H1 (cell line): ENCODE data around the gene OR11H7. TPM values are rescaled to one million over a fixed set of nuclear protein-coding genes. Genes with fewer than 3 reads are reported as not detected.

Experiments
- CTCF ChIA-PET: fragments of 300-600 bp; sonication (Branson Sonifier 250); formaldehyde crosslinking; loops from one replicate; lab custom pipeline; 2021; ENCODE audit not compliant: partially characterized antibody; lab: Charles Lee
- POLR2A ChIA-PET: fragments of 300-600 bp; sonication (Branson Sonifier 250); formaldehyde crosslinking; loops from one replicate; lab custom pipeline; 2021; ENCODE audit warnings: inconsistent platforms; ENCODE audit not compliant: partially characterized antibody; lab: Charles Lee
- DNase-seq, 2 experiments: peaks; one replicate each; pipeline versions ENCODE4 v3.0.0 to v3.0.0-alpha.2; 2010 to 2022; ENCODE audit warnings: low spot score in 2 of 2, low read depth in 1 of 2, mixed read lengths in 1 of 2
- FAIRE-seq: peaks from 2 replicates; lab custom pipeline; 2011; peaks lifted over from hg19 to GRCh38; lab: Jason Lieb, UNC
- H2AFZ ChIP-seq: 2 replicates; pipeline ENCODE4 v1.8.1; 2012; ENCODE audit warnings: low read length, inconsistent platforms
- H2AK5ac ChIP-seq: 2 replicates; pipeline ENCODE4 v1.6.1; 2013; ENCODE audit warnings: low read depth, low read length
- H2BK120ac ChIP-seq: replicated peaks from 2 replicates; pipeline ENCODE3; 2013; ENCODE audit warnings: low read depth, low read length, inconsistent platforms
- H2BK12ac ChIP-seq: 2 replicates; pipeline ENCODE4 v1.6.1; 2013; ENCODE audit warnings: low read depth, low read length
- H2BK15ac ChIP-seq: 2 replicates; pipeline ENCODE4 v1.6.1; 2013; ENCODE audit warnings: low read length
- H2BK20ac ChIP-seq: 2 replicates; pipeline ENCODE4 v1.6.1; 2013; ENCODE audit warnings: low read length
- H2BK5ac ChIP-seq: 2 replicates; pipeline ENCODE4 v1.6.1; 2013; ENCODE audit warnings: low read depth, low read length
- H3K14ac ChIP-seq: 2 replicates; pipeline ENCODE4 v1.6.1; 2013; ENCODE audit warnings: inconsistent platforms; ENCODE audit not compliant: insufficient read length
- H3K18ac ChIP-seq: 2 replicates; pipeline ENCODE4 v1.6.1; 2013; ENCODE audit warnings: low read length; ENCODE audit errors: extremely low read depth
- H3K23ac ChIP-seq: 2 replicates; pipeline ENCODE4 v1.6.1; 2013; ENCODE audit warnings: inconsistent platforms; ENCODE audit not compliant: insufficient read length
- H3K23me2 ChIP-seq: 2 replicates; pipeline ENCODE4 v1.6.1; 2013; ENCODE audit warnings: low read depth, low read length
- H3K27ac ChIP-seq: 2 replicates; pipeline ENCODE4 v1.6.1; 2011; ENCODE audit warnings: low read depth, low read length, inconsistent platforms
- H3K27me3 ChIP-seq, 4 experiments: replicated peaks in 1 of 4; 1 replicate in 1 of 4; 2 replicates in 3 of 4; pipeline versions ENCODE4 v1.6.1 to v1.8.1; 2011 to 2013; ENCODE audit warnings: low read length in 3 of 4, mild to moderate bottlenecking in 3 of 4, inconsistent platforms in 2 of 4, mixed read lengths in 2 of 4, moderate library complexity in 1 of 4; ENCODE audit not compliant: control insufficient read depth in 3 of 4, insufficient read depth in 3 of 4; ENCODE audit errors: extremely low read depth in 1 of 4
- H3K36me3 ChIP-seq, 4 experiments: 2 replicates each; pipeline versions ENCODE4 v1.6.1 to v1.8.1; 2011 to 2013; ENCODE audit warnings: mild to moderate bottlenecking in 4 of 4, low read length in 3 of 4, moderate library complexity in 2 of 4, control low read depth in 1 of 4, inconsistent platforms in 1 of 4; ENCODE audit not compliant: insufficient read depth in 4 of 4, control insufficient read depth in 2 of 4
- H3K4ac ChIP-seq: replicated peaks from 2 replicates; pipeline ENCODE3; 2013; ENCODE audit warnings: low read length, low read depth, mixed read lengths, inconsistent platforms; ENCODE audit not compliant: insufficient read length
- H3K4me1 ChIP-seq, 4 experiments: replicated peaks in 1 of 4; 1 replicate in 1 of 4; 2 replicates in 3 of 4; pipeline versions ENCODE4 v1.6.1 to v1.8.1; 2011 to 2013; ENCODE audit warnings: low read length in 3 of 4, inconsistent platforms in 2 of 4, mixed read lengths in 1 of 4; ENCODE audit not compliant: insufficient read depth in 4 of 4, control insufficient read depth in 3 of 4
- H3K4me2 ChIP-seq, 2 experiments: 2 replicates each; pipeline versions ENCODE4 v1.6.1 to v1.8.1; 2011 to 2013; ENCODE audit warnings: low read depth in 2 of 2, low read length in 2 of 2, control low read depth in 1 of 2, inconsistent platforms in 1 of 2, mild to moderate bottlenecking in 1 of 2; ENCODE audit not compliant: insufficient read depth in 1 of 2
- H3K4me3 ChIP-seq, 4 experiments: fragments of 200-600, 300-600 bp in 1 of 4; sonication (generic), shearing (Covaris generic), sonication (Bioruptor Twin) in 1 of 4; 2 replicates each; pipeline versions ENCODE4 v1.5.1 to v1.8.1; 2011 to 2016; ENCODE audit warnings: low read length in 4 of 4, low read depth in 3 of 4, control low read depth in 2 of 4, inconsistent platforms in 2 of 4, mild to moderate bottlenecking in 2 of 4, mixed read lengths in 1 of 4, moderate library complexity in 1 of 4; ENCODE audit not compliant: insufficient read depth in 2 of 4; ENCODE audit errors: extremely low read depth in 1 of 4
- H3K56ac ChIP-seq: replicated peaks from 2 replicates; pipeline ENCODE3; 2013; ENCODE audit warnings: low read depth, mild to moderate bottlenecking, mixed read lengths, low read length, inconsistent platforms; ENCODE audit not compliant: insufficient read length
- H3K79me1 ChIP-seq: 2 replicates; pipeline ENCODE4 v1.6.1; 2013; ENCODE audit warnings: low read depth, low read length, control low read depth
- H3K79me2 ChIP-seq, 2 experiments: 2 replicates each; pipeline versions ENCODE4 v1.6.1 to v1.8.1; 2012 to 2013; ENCODE audit warnings: low read length in 2 of 2, mild to moderate bottlenecking in 2 of 2, inconsistent platforms in 1 of 2; ENCODE audit not compliant: insufficient read depth in 2 of 2, control insufficient read depth in 1 of 2
- H3K9ac ChIP-seq, 4 experiments: replicated peaks in 1 of 4; 1 replicate in 1 of 4; 2 replicates in 3 of 4; pipeline versions ENCODE4 v1.6.1 to v1.8.1; 2011 to 2013; ENCODE audit warnings: low read depth in 3 of 4, low read length in 3 of 4, control low read depth in 2 of 4, mild to moderate bottlenecking in 2 of 4, moderate library complexity in 2 of 4, inconsistent platforms in 1 of 4; ENCODE audit errors: extremely low read depth in 1 of 4
- H3K9me3 ChIP-seq, 2 experiments: 2 replicates each; pipeline versions ENCODE4 v1.6.1 to v1.8.1; 2012 to 2013; ENCODE audit warnings: mild to moderate bottlenecking in 2 of 2, moderate library complexity in 2 of 2, control low read depth in 1 of 2, inconsistent platforms in 1 of 2, low read depth in 1 of 2, low read length in 1 of 2, mixed read lengths in 1 of 2; ENCODE audit not compliant: insufficient read depth in 2 of 2
- H4K20me1 ChIP-seq, 2 experiments: replicated peaks in 1 of 2; 2 replicates each; pipeline versions ENCODE3 to v1.8.1; 2011 to 2013; ENCODE audit warnings: inconsistent platforms in 2 of 2, low read length in 2 of 2, mild to moderate bottlenecking in 1 of 2; ENCODE audit not compliant: insufficient read depth in 2 of 2, control insufficient read depth in 1 of 2
- H4K5ac ChIP-seq: 2 replicates; pipeline ENCODE4 v1.6.1; 2013; ENCODE audit warnings: low read length, low read depth, mixed read lengths, inconsistent platforms; ENCODE audit not compliant: insufficient read length
- H4K8ac ChIP-seq: 2 replicates; pipeline ENCODE4 v1.8.0; 2013; ENCODE audit warnings: mild to moderate bottlenecking, moderate library complexity, low read length, inconsistent platforms; ENCODE audit not compliant: insufficient read depth; ENCODE audit errors: extremely low read depth
- H4K91ac ChIP-seq: replicated peaks from 2 replicates; pipeline ENCODE3; 2013; ENCODE audit warnings: low read length, mixed read lengths, inconsistent platforms; ENCODE audit not compliant: insufficient read length
- ASH2L ChIP-seq: fragments of 200-600, 300-600 bp; sonication (generic); IDR thresholded peaks from one replicate; pipeline ENCODE4 v1.7.1; 2017; ENCODE audit warnings: low read length
- CEBPB ChIP-seq: IDR thresholded peaks from 2 replicates; pipeline ENCODE4 v1.6.1; 2012; ENCODE audit warnings: low read depth, low read length
- KDM4A ChIP-seq: IDR thresholded peaks from one replicate; pipeline ENCODE4 v1.7.1; 2012; ENCODE audit warnings: low read depth, mild to moderate bottlenecking, moderate library complexity, low read length, inconsistent platforms; ENCODE audit not compliant: severe bottlenecking
- SP4 ChIP-seq: IDR thresholded peaks from 2 replicates; pipeline ENCODE4 v1.6.1; 2012; ENCODE audit warnings: low read length, inconsistent platforms
- WGBS, 2 experiments: shearing (Covaris generic) in 1 of 2; methylation state at CpG; one replicate each; pipeline versions ENCODE4 v1.1.6 to v1.1.7; 2013 to 2015; ENCODE audit warnings: low lambda C conversion rate in 2 of 2, mixed read lengths in 2 of 2, inconsistent platforms in 1 of 2, low coverage in 1 of 2, missing lambda C conversion rate in 1 of 2; ENCODE audit not compliant: insufficient replicate concordance in 2 of 2, insufficient coverage in 1 of 2, insufficient read length in 1 of 2; ENCODE audit errors: extremely low coverage in 1 of 2, missing lambda C conversion rate in 1 of 2; 5-methylcytosine and 5-hydroxymethylcytosine counted together
- polyA plus RNA-seq, 7 experiments: library from polyadenylated mRNA; depleted of rRNA in 3 of 7; stranded (reverse) in 5 of 7; unstranded in 2 of 7; fragments of >200 nt in 5 of 7; fragments of 200-250 nt in 2 of 7; gene quantifications; 1 replicate in 5 of 7; 2 replicates in 1 of 7; 4 replicates in 1 of 7; pipeline versions ENCODE4 v1.2.1 to v1.2.3, GENCODE V29; 2011 to 2013; ENCODE audit warnings: missing spikeins in 2 of 7, mixed read lengths in 2 of 7
- total RNA-seq: library from RNA; stranded (reverse); fragmentation: NEBNext Ultra II Directional; extraction: Animal tissue kit (Norgen Biotek cat#: 25700); gene quantifications from 2 replicates; pipeline ENCODE4 v1.2.1, GENCODE V29; 2021

The OR11H7 gene
- total and polyA plus RNA-seq, 2 of the 8 experiments (the other 6 are each of a cell fraction or from before 2014, with no cell fraction given): not detected

DNA sequence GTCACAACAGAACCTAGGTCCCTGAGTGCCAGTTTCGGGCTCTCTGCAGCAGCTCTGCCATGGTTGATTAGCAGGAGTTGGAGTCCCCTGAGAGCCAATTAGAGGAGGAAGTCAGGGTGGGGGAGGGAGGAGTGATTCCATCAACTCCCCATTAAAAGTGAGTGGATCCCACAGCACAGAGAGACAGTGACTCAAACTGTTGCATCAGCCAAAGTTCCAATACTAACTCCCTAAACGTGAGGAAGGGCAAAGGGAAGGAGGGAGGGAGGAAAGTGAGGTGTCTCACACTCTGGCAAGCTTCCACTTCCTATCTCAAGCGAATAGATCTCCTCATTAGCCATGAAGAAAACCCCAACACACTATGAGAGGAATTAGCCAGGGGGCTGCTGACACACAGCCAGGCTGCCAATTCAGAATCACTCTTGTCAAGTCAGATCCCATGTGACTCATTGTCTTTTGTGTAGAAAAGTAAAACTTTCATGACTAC, 33.9 kb downstream of the OR11H7 start:
- Histone ChIP-seq H3K79me1 (no peaks in the 10 kb centered on the region), H4K91ac (no peak overlapping the region), H2AK5ac (no peak overlapping the region), H2BK120ac (no peak overlapping the region), H3K23ac (no peak overlapping the region), H4K5ac (no peak overlapping the region), H2AFZ (no peak overlapping the region), H3K23me2 (no peaks in the 10 kb centered on the region), H3K27me3 (no peaks in the 10 kb centered on the region), H3K79me2 (no peaks in the 10 kb centered on the region), H3K4me2 (peak overlapping the region in 1 of 2 experiments; percentile 29; a peak in 3 of 4 replicates), H3K56ac (no peak overlapping the region), H2BK20ac (no peak overlapping the region), H3K4me3 (no peak overlapping the region), H2BK12ac (no peak overlapping the region), H3K4ac (no peak overlapping the region), H3K4me1 (no peaks in the 10 kb centered on the region; a peak in 2 of 7 replicates), H3K36me3 (no peaks in the 10 kb centered on the region), H2BK5ac (no peak overlapping the region), H4K8ac (no peak overlapping the region), H3K27ac (no peak overlapping the region), H3K18ac (no peak overlapping the region), H4K20me1 (no peaks in the 10 kb centered on the region), H3K14ac (no peak overlapping the region), H2BK15ac (no peak overlapping the region), H3K9me3 (peaks cover 3 to 13% of the 10 kb centered on the region in 2 experiments; a peak in 1 of 4 replicates), H3K9ac (no peak overlapping the region; a peak in 1 of 7 replicates)
- POLR2A ChIA-PET: no interaction called here
- FAIRE-seq (no peak), DNase-seq (no peak)
- WGBS, 2 experiments: 41% methylated on average over 3 of the region's 3 CpGs; no CpG with 5 or more reads in 1 of the 2 experiments
- TF ChIP-seq ASH2L: no peak
- 0 out of 2 replicates have a peak, but pooled peaks have one; percentile 26 for TF ChIP-seq CEBPB
- TF ChIP-seq KDM4A: no peak
- no peak for TF ChIP-seq SP4
- CTCF ChIA-PET: no interaction called here
